ENCODE data around the gene SLC22A31. TPM values are rescaled to one million over a fixed set of nuclear protein-coding genes. Genes with fewer than 3 reads are reported as not detected.

The SLC22A31 gene
- total and polyA plus RNA-seq, 9 donors = 0.94 to 7.8 (median 2.7) TPM; not detected in 2

- H3K27me3 ChIP-seq = no peaks in the 10 kb centered on the region
- H3K4me1 ChIP-seq (ENCODE audit: insufficient read depth) = no peaks in the 10 kb centered on the region
- no peaks in the 10 kb centered on the region for H3K9me3 ChIP-seq
- H3K27ac ChIP-seq = no peak overlapping the region
- intact Hi-C loops (cut with DNase I) = no loop called here
- TF ChIP-seq POLR2A (IDR thresholded peaks at IDR 0.05) = no peak
- TF ChIP-seq CTCF (IDR thresholded peaks at IDR 0.05) = no peak
- no peak for TF ChIP-seq EP300 (IDR thresholded peaks at IDR 0.05)
- whole genome bisulfite sequencing, 3 donors = 66 to 72% (median 69%) methylated on average over 9 of the region's 9 CpGs
- no peak for DNase-seq
- H3K4me3 ChIP-seq = no peak overlapping the region
- no peaks in the 10 kb centered on the region for H3K36me3 ChIP-seq
These were observed 15.7 kb downstream of the SLC22A31 start for GRCh38 chr16:89184677-89184932.

GRCh38 chr16:89183975-89184676 is 16.2 kb downstream of the SLC22A31 start:
- intact Hi-C loops (cut with DNase I) = no loop called here
- H3K4me1 ChIP-seq (ENCODE audit: insufficient read depth) = no peaks in the 10 kb centered on the region
- H3K4me3 ChIP-seq = no peak overlapping the region
- WGBS, 3 donors = 57 to 64% (median 63%) methylated on average over 26 of the region's 26 CpGs
- TF ChIP-seq POLR2A (IDR thresholded peaks at IDR 0.05) = no peak
- no peak for TF ChIP-seq CTCF (IDR thresholded peaks at IDR 0.05)
- no peak for TF ChIP-seq EP300 (IDR thresholded peaks at IDR 0.05)
- no peak for DNase-seq
- no peaks in the 10 kb centered on the region for H3K27me3 ChIP-seq
- no peak overlapping the region for H3K27ac ChIP-seq
- no peaks in the 10 kb centered on the region for H3K9me3 ChIP-seq
- no peaks in the 10 kb centered on the region for H3K36me3 ChIP-seq

GRCh38 chr16:89183463-89183862 is 16.9 kb downstream of the SLC22A31 start:
- intact Hi-C loops (cut with DNase I) = no loop called here
- WGBS, 3 donors = 32 to 59% (median 34%) methylated on average over 8 to 13 of the region's 13 CpGs

GRCh38 chr16:89179656-89180315 is 20.6 kb downstream of the SLC22A31 start:
- peaks cover 3% of the 10 kb centered on the region for H3K27me3 ChIP-seq
- intact Hi-C loops (cut with DNase I) = no loop called here
- H3K27ac ChIP-seq = no peak overlapping the region
- WGBS, 3 donors = 68 to 78% (median 72%) methylated on average over 25 of the region's 25 CpGs
- TF ChIP-seq POLR2A (IDR thresholded peaks at IDR 0.05) = no peak
- TF ChIP-seq EP300 (IDR thresholded peaks at IDR 0.05) = no peak
- no peak for TF ChIP-seq CTCF (IDR thresholded peaks at IDR 0.05)
- H3K9me3 ChIP-seq = no peaks in the 10 kb centered on the region
- H3K4me3 ChIP-seq = no peak overlapping the region
- H3K36me3 ChIP-seq = no peaks in the 10 kb centered on the region
- no peaks in the 10 kb centered on the region for H3K4me1 ChIP-seq (ENCODE audit: insufficient read depth)
- no peak for DNase-seq

More at GRCh38 chr16:89183463-89183862, 16.9 kb downstream of the SLC22A31 start:
- no peak overlapping the region for H3K4me3 ChIP-seq
- no peak for DNase-seq
- H3K9me3 ChIP-seq = no peaks in the 10 kb centered on the region
- H3K27ac ChIP-seq = no peak overlapping the region
- TF ChIP-seq CTCF (IDR thresholded peaks at IDR 0.05) (no peak), EP300 (IDR thresholded peaks at IDR 0.05) (no peak), POLR2A (IDR thresholded peaks at IDR 0.05) (no peak)
- H3K36me3 ChIP-seq = no peaks in the 10 kb centered on the region
- no peaks in the 10 kb centered on the region for H3K27me3 ChIP-seq
- no peaks in the 10 kb centered on the region for H3K4me1 ChIP-seq (ENCODE audit: insufficient read depth)

Measured in ovary (tissue), 9 donors.